ENCODE data around the gene MAGEE1. TPM values are rescaled to one million over a fixed set of nuclear protein-coding genes. Genes with fewer than 3 reads are reported as not detected.

The MAGEE1 gene
- polyA plus RNA-seq, 1 donor (not counting 4 experiments of a cell fraction or from before 2014, with no cell fraction given), result 0.77 TPM

DNA sequence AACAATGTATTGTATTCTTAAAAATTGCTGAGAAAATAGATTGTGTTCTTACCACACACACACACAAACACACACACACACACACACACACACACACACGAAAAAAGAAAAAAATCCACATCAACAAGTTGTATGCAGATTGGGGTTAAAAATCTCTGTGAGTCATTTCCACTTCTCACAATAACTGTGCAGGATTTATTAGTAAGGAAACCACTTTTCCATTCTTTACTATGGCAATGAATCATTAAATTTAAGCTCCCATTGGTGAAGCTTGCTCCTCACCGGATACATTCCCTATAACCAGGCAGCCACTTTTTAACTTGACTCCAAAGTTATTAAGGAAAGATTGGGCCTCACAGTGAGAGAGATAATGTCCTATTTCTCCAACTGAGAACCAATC lies 19.7 kb upstream of the MAGEE1 start:
- no peak for DNase-seq (ENCODE audit: low read depth, low spot score)
- Histone ChIP-seq H3K4me2 (ENCODE audit: control insufficient read depth, extremely low read depth, insufficient read depth, low read depth, low read length) (no peak overlapping the region), H3K27me3 (ENCODE audit: control insufficient read depth, extremely low read depth, insufficient read depth, low read length) (no peaks in the 10 kb centered on the region), H3K4me1 (ENCODE audit: control insufficient read depth, extremely low read depth, insufficient read depth, low read length) (no peaks in the 10 kb centered on the region), H2AFZ (ENCODE audit: control insufficient read depth, low read length) (no peak overlapping the region), H3K9ac (ENCODE audit: control insufficient read depth, extremely low read depth, insufficient read depth, low read length) (no peak overlapping the region), H3K36me3 (ENCODE audit: control insufficient read depth in 2 of 2, extremely low read depth in 1 of 2, insufficient read depth in 2 of 2, low read length in 2 of 2) (no peaks in the 10 kb centered on the region), H3K9me3 (ENCODE audit: control insufficient read depth, low read depth, low read length) (no peaks in the 10 kb centered on the region), H3K79me2 (ENCODE audit: control insufficient read depth, insufficient read depth, low read length) (no peaks in the 10 kb centered on the region), H4K20me1 (ENCODE audit: control insufficient read depth, extremely low read depth, insufficient read depth, low read length) (no peaks in the 10 kb centered on the region), H3K27ac (ENCODE audit: control insufficient read depth, insufficient read depth, low read length) (no peak overlapping the region), H3K4me3 (ENCODE audit: control insufficient read depth in 2 of 3, extremely low read depth in 1 of 3, insufficient read depth in 2 of 3, low read depth in 1 of 3, low read length in 3 of 3) (no peak overlapping the region), H3K9me1 (ENCODE audit: control insufficient read depth, extremely low read depth, insufficient read depth, low read length) (no peaks in the 10 kb centered on the region)
- TF ChIP-seq EZH2 (IDR thresholded peaks at IDR 0.05; ENCODE audit: low read length) (no peak), CTCF (optimal IDR thresholded peaks at IDR 0.05 in 1 of 3, IDR thresholded peaks at IDR 0.05 in 1 of 3, conservative IDR thresholded peaks at IDR 0.05 in 1 of 3; ENCODE audit: extremely low read depth in 1 of 3, insufficient read depth in 2 of 3, low read length in 3 of 3) (no peak)
- dilution Hi-C loops (cut with MboI; ENCODE audit: extremely low pct_ligation_motif_present, low sequenced_read_pairs), result no loop called here
- FAIRE-seq, result no peak

DNA sequence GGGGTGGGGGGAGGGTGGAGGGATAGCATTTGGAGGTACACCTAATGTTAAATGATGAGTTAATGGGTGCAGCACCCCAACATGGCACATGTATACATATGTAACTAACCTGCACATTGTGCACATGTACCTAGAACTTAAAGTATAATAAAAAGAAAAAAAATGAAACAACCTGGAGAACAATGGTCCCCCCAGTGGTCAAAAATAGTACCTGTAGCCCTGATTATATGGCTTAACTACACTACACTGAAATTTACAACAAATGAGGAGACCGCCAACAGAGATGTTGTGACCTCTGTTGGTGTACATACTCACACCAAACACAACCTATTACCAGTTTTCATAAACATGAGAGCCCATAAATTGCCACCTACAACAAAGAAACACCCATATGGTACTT lies 7.3 kb upstream of the MAGEE1 start:
- H3K79me2 ChIP-seq (ENCODE audit: control insufficient read depth, insufficient read depth, low read length), result no peaks in the 10 kb centered on the region
- no peaks in the 10 kb centered on the region for H3K9me3 ChIP-seq (ENCODE audit: control insufficient read depth, low read depth, low read length)
- DNase-seq (ENCODE audit: low read depth, low spot score) (no peak), FAIRE-seq (no peak)
- no peak overlapping the region for H2AFZ ChIP-seq (ENCODE audit: control insufficient read depth, low read length)
- no peaks in the 10 kb centered on the region for H3K36me3 ChIP-seq (ENCODE audit: control insufficient read depth in 2 of 2, extremely low read depth in 1 of 2, insufficient read depth in 2 of 2, low read length in 2 of 2)
- H3K9ac ChIP-seq (ENCODE audit: control insufficient read depth, extremely low read depth, insufficient read depth, low read length), result no peak overlapping the region
- H4K20me1 ChIP-seq (ENCODE audit: control insufficient read depth, extremely low read depth, insufficient read depth, low read length), result no peaks in the 10 kb centered on the region
- dilution Hi-C loops (cut with MboI; ENCODE audit: extremely low pct_ligation_motif_present, low sequenced_read_pairs), result no loop called here
- no peak for TF ChIP-seq EZH2 (IDR thresholded peaks at IDR 0.05; ENCODE audit: low read length)
- no peak for TF ChIP-seq CTCF (optimal IDR thresholded peaks at IDR 0.05 in 1 of 3, IDR thresholded peaks at IDR 0.05 in 1 of 3, conservative IDR thresholded peaks at IDR 0.05 in 1 of 3; ENCODE audit: extremely low read depth in 1 of 3, insufficient read depth in 2 of 3, low read length in 3 of 3)
- H3K4me3 ChIP-seq (ENCODE audit: control insufficient read depth in 2 of 3, extremely low read depth in 1 of 3, insufficient read depth in 2 of 3, low read depth in 1 of 3, low read length in 3 of 3), result no peak overlapping the region
- no peak overlapping the region for H3K27ac ChIP-seq (ENCODE audit: control insufficient read depth, insufficient read depth, low read length)
- H3K4me1 ChIP-seq (ENCODE audit: control insufficient read depth, extremely low read depth, insufficient read depth, low read length), result no peaks in the 10 kb centered on the region
- H3K9me1 ChIP-seq (ENCODE audit: control insufficient read depth, extremely low read depth, insufficient read depth, low read length), result no peaks in the 10 kb centered on the region
- H3K4me2 ChIP-seq (ENCODE audit: control insufficient read depth, extremely low read depth, insufficient read depth, low read depth, low read length), result no peak overlapping the region
- H3K27me3 ChIP-seq (ENCODE audit: control insufficient read depth, extremely low read depth, insufficient read depth, low read length), result no peaks in the 10 kb centered on the region
